HG03280 (cell line): ENCODE data around the gene REV3L.
A peak's percentile ranks its signal among the peaks of the same experiment; 100 is the strongest.
"Not testable (repeated sequence)": the region's sequence is repeated elsewhere in the genome, so short reads cannot be mapped to it uniquely, and the experiment has no call there.

Source experiments
- ATAC-seq: cut with Tn5 transposase; IDR thresholded peaks from one replicate; pipeline ENCODE4 v1.9.1; 2021; ENCODE audit warnings: mild to moderate bottlenecking, moderate library complexity; ENCODE audit not compliant: unreplicated experiment

Gene REV3L

GRCh38 chr6:111379831-111380230 is 103.2 kb downstream of the REV3L start:
- no peak for ATAC-seq

GRCh38 chr6:111379302-111379701 is 103.7 kb downstream of the REV3L start:
- ATAC-seq: no peak

GRCh38 chr6:111377558-111378120 is 105.4 kb downstream of the REV3L start:
- ATAC-seq: no peak

GRCh38 chr6:111367393-111368088 is 115.5 kb downstream of the REV3L start:
- no peak for ATAC-seq

- no peak for ATAC-seq
These were observed 121.4 kb downstream of the REV3L start for GRCh38 chr6:111361648-111362047.

GRCh38 chr6:111358454-111358853 is 124.6 kb downstream of the REV3L start:
- no peak for ATAC-seq

GRCh38 chr6:111357705-111358104 is 125.3 kb downstream of the REV3L start:
- no peak for ATAC-seq

- no peak for ATAC-seq
These were observed 126.5 kb downstream of the REV3L start for GRCh38 chr6:111356551-111356950.

- ATAC-seq: no peak
These were observed 128.1 kb downstream of the REV3L start for GRCh38 chr6:111354758-111355555.

- no peak for ATAC-seq
These were observed 129.0 kb downstream of the REV3L start for GRCh38 chr6:111353912-111354462.

GRCh38 chr6:111347589-111347988 is 135.4 kb downstream of the REV3L start:
- ATAC-seq: no peak

GRCh38 chr6:111342913-111343312 is 140.1 kb downstream of the REV3L start:
- ATAC-seq: no peak

- ATAC-seq: peak; percentile 37
These were observed 143.7 kb downstream of the REV3L start for GRCh38 chr6:111339294-111339693.

- peak; percentile 97 for ATAC-seq
These were observed 144.2 kb downstream of the REV3L start for GRCh38 chr6:111338843-111339242.

- no peak for ATAC-seq
These were observed 145.2 kb downstream of the REV3L start for GRCh38 chr6:111337829-111338236.

- ATAC-seq: no peak
These were observed 153.0 kb downstream of the REV3L start for GRCh38 chr6:111329882-111330633.

GRCh38 chr6:111326563-111326962 is 156.5 kb downstream of the REV3L start:
- ATAC-seq: no peak

- no peak for ATAC-seq
These were observed 160.9 kb downstream of the REV3L start for GRCh38 chr6:111322145-111322544.

- ATAC-seq: not testable (repeated sequence)
These were observed 175.1 kb downstream of the REV3L start for GRCh38 chr6:111307950-111308349.

GRCh38 chr6:111307275-111307858 is 175.7 kb downstream of the REV3L start:
- ATAC-seq: no peak
